ENCODE measurements around the gene SPOPL.

SPOPL gene

DNA sequence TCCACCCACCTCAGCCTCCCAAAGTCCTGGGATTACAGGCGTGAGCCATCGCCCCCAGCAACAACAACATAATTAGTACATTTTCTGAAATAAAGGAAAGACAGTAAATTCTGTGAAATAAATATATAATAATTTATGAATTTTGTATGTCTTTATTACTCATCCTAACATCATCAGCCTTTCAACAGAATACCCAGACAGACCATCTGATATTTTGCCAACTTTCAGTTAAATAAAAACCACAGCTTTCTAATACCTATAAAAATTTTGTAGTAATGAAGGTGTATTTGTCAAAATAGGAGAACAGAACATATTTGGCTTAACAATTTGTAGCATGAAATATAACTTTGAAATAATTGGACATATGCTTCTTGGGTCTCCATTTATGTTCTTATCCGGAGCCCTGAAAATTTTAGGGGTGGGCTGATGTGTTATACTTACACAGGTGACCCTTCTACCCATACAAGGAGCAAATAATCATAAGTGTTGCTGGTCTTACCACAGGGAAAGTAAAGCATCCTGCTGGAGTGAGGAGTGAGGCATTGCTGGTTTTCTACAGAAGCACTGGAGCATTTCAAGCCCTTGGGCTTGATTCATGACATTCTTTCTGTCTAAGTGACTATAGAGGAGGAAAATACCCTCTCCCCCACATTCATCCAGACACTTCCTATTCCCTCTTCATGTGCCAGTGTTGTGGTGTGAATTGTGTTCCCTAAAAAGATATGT is 99.3 kb downstream of the SPOPL start:
- no peak for DNase-seq (ENCODE audit: low read depth, low spot score)

DNA sequence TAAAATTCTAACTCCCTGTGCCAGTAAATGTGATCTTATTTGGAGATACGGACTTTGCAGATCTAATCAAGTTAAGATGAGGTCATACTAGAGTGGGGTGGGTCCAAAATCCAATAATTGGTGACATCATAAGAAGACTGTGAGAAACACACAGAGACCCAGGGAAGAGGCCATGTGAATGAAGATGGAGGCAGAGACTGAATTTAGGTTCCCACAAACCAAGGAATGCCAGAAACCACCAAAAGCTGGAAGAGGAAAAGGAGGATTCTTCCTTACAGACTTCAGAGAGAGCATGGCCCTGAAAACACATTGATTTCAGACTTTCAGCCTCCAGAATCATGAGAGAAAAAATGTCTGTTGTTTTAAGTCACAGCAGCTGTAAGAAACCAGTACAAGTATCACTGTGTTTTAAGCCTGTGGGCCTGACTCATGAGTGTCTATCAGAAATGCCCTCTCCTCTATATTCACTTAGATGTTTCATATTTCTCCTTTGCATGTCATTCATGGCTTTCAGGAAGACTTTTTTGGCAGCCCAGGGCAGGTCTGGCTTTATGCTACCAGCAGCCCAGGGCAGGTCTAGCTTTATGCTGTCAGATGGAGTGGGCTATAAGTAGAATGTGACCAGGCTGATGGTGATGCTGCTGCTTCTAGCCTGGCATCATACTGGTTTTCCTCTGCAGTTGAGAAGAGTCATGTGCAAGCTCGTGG is 100.0 kb downstream of the SPOPL start:
- DNase-seq (ENCODE audit: low read depth, low spot score), result no peak

DNA sequence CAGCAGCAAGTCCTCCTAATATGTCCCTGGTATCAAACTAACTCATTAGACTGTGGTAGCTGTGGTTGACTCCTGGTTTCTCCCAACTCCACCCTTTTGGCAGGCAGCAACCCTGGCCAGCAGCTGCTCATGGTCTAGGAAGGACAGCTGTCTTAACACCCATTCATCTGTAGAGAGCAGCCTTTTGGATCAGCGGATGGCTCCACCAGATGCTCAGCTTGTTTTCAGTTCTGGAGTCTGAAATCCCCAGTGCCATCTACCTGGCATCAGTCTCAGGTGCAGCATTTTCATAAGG is 100.5 kb downstream of the SPOPL start:
- no peak for DNase-seq (ENCODE audit: low read depth, low spot score)

DNA sequence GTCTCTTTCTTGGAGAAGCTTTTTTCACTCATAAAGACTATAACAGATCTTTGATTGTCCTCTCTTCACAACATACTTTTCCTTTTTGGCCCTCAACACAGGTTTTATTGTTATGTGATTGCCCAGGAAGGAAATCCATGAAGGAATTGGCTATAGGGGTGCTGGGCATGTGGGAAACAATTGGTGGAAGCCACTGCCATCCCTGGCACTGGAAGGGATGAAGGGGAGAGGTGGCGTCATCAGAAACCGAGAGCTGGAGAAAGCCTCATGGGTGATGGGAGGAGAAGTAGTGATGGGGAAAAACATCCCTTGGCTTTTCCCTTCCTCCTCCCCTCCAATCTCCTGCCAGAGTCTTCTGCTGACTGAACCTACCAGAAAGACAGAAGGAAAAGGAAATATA is 106.2 kb downstream of the SPOPL start:
- DNase-seq (ENCODE audit: low read depth, low spot score), result no peak

DNA sequence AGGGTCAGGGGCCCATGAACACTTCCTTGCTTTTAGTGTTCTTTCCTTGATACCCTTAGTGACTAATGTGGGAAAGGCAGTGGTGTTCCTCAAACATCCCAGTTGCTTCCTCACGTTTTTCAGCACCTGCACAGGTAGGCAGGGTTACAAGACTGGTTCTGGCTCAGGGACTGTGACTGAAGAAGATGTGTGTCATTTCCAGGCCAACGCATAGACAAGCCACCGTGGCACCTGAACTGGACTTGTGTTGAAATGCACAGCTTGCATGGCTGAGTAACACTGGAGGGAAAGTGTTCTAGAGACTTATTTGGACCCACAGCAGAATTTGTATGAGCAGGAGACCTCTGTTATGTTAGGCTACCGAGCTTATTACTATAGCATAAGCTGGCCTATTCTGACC is 107.9 kb downstream of the SPOPL start:
- no peak for DNase-seq (ENCODE audit: low read depth, low spot score)

DNA sequence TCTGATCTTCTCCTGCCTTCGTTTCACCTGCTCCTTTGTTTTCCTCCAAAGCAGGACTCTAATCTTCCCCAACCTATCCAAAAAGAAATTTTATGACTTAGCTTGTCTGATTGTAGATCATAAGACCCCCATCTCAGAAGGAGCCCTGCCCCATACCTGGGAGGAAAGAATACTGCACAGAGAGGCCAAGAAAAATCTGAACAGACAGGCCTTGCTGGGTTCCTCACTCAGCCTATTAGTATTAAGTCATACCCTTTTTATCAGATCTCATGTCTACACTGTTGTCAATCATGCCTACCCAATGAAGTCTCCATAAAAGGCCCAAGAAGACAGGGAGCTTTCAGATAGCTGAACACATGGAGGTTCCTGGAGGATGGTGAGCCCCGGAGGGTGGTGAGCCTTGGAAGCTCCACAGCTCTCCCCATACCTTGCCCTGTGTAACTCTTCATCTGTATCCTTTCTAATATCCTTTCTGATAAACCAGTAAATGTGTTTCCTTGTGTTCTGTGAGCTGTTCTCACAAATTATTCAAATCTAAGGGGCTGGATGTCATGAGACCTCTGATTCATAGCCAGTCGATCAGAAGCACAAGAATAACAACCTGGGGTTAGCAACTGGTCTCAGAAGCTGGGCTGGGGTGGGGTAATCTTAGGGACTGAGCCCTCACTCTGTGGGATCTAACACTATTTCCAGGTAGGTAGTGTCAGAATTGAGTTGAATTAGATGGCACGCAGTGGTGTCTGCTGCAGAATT is 108.8 kb downstream of the SPOPL start:
- DNase-seq (ENCODE audit: low read depth, low spot score), result no peak

DNA sequence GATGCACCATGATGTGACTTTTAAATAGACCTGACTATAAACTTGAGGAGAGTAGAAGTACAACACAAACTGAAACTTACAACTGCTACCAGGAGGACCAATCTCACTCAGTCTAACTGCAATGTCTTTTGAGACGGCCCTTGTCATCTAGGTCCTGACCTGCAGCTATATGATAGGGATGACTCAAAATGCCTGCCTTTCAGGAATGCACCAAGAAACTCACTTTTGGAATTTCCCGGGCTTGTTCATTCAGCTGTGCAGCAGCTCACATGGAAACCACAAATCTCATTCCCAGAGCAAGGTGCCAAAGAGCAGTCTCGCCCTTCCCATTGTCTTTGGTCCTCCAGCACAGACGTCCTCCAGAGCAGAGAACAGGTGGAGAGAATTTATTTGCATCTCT is 113.7 kb downstream of the SPOPL start:
- DNase-seq (ENCODE audit: low read depth, low spot score), result no peak

DNA sequence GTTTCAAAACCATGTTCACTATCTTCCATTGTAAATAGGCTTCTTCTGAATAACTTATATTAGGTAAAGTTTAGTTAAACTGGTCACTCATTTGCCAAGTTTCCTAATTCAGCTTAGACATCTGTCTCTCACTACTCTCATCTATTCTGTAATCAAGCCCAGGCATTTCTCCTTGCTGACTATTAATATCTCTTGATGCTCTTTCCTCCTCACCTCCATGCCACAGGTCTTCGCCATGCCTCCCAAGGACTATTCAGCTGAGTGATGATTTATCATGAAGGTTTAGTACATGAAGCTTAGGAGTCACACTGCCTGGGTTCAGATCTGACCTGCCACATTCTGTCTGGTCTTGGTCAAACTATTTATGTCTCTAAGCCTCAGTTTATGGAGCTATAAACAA is 115.5 kb downstream of the SPOPL start:
- no peak for DNase-seq (ENCODE audit: low read depth, low spot score)

DNA sequence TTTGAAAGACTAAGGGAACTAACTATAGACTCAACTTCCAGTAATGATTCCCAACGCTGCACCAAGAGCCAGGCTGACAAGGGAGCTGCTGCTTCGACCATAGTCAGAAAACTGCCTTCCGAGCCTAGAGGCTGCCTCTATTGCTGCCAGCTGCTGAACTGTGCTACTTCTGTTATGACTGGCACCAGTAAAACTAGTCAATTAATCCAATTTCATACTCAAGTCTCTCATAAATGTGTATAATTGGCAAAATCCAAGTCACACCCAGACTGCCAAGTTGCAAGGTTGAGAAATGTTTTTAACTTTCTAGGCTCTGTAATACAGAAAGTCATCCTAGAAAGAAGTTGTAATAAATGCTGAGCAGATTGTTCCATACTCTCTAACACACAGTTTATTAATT is 117.4 kb downstream of the SPOPL start:
- DNase-seq (ENCODE audit: low read depth, low spot score), result no peak

DNA sequence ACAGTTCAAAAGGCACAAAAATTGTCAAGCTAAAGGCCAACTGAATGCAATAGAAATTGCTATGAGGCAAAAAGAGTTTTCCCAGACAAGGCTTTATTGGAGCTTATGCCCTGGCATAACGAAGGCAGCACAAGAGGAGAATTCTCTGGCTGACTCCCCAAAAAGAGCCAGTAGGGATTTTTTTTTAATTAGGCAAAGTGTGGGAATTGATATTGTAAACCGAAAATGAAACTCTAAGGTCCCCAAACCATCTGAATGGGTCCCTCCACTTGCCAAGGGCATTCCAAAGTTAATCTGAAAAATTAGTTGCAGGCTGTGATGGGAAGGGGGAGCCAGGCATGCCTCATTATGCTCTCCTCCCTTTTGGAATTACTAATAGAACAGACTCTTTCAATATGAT is 118.9 kb downstream of the SPOPL start:
- no peak for DNase-seq (ENCODE audit: low read depth, low spot score)

DNA sequence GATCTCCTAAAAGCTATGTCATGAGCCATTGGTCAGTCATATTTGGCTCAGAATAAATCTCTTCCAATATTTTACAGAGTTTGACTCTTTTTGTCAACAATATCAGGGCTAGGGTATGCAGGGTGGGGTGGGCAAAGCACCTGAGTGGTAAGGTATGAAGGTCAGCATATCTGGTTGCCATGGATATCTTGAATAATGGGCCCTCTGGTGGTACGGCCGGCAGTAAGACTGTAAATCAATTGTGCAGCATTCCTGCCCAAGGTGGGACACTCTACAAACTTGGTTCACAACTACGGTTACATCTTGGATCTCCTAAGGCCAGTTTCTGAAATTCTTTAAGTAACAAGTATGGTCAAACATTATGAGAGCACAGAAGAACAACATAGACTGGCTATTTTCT is 119.6 kb downstream of the SPOPL start:
- DNase-seq (ENCODE audit: low read depth, low spot score), result no peak

DNA sequence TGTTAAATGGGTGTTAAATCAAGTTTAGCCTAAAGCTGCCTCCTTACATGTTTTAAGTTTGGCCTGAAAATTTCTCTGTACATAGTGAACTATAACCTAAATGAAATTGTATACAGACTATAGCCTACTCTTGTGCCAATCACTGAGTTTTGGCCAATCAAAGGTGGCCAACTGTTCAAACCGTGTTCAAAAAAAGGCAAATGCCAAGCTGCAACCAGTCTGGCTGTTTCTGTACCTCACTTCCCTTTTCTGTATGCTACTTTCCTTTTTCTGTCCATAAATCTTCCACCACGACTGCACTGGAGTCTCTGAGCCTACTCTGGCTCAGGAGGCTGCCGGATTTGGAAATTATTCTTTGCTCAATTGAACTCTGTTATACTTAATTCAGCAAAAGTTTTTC is 121.0 kb downstream of the SPOPL start:
- no peak for DNase-seq (ENCODE audit: low read depth, low spot score)

Data from smooth muscle cell of the brain vasculature (primary cell).